GM18907 (cell line): Measurements from ENCODE around the gene TMEM79.

Source experiments
- ATAC-seq: cut with Tn5 transposase; IDR thresholded peaks from one replicate; pipeline ENCODE4 v1.9.1; 2021; ENCODE audit warnings: mild to moderate bottlenecking, moderate library complexity; ENCODE audit not compliant: unreplicated experiment

TMEM79 gene

GRCh38 chr1:156262461-156263287, 21.5 kb upstream of the TMEM79 start:
- no peak for ATAC-seq

DNA sequence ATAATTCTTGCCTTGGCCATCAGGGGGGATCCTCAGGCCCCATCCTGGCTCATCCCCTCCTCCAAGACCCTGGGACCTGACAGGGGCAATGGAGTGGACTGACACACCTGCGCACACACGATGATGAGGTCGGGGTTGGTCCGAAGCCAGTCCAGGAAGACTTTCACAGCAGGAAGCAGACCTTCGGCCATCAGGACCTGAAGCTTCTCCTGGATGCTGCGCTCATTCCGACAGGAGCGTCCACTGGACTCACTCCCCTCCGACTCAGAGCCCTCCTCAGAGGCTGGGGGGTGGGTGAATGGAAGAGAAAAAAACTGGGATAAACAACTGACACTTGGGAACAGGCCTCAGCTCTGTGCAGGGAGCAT, 20.9 kb upstream of the TMEM79 start:
- no peak for ATAC-seq

DNA sequence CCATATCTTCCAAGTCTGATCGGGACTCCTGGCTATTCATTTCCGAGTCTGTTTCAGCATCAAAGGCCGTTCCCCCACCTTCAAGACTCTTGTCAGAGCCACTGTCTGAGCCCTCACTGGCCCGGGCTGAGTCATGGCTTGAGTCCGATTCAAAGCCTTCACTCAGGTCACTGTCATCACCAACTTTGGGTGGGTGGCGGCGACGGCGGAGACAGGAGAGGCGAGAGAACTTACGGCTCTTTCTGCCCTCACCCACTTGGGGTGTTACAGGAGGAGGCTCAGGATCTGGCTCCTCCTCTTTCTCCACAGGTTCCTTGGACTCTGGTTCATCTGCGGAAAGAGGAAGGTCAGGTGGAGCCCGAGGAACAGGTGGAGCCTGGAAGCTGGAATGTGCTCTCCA, 18.1 kb upstream of the TMEM79 start:
- ATAC-seq: no peak

DNA sequence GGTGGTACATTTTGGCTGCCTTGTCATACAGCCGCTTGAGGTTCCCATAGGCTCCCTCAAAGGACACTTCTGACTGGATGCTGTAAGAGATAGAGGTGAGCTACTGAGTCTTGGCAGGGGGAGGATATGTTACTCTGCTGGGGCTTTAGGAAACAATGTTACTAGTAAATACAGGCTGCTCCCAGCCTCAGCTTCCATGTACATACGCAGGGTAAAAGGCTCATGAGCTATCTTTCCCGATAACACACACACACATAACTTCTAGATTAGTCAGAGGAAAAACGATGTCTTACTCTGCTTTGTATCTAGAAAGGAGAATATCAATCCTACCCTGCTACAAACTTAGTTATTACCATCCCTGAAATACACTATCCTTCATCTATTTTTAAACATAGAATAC, 15.8 kb upstream of the TMEM79 start:
- ATAC-seq: no peak

DNA sequence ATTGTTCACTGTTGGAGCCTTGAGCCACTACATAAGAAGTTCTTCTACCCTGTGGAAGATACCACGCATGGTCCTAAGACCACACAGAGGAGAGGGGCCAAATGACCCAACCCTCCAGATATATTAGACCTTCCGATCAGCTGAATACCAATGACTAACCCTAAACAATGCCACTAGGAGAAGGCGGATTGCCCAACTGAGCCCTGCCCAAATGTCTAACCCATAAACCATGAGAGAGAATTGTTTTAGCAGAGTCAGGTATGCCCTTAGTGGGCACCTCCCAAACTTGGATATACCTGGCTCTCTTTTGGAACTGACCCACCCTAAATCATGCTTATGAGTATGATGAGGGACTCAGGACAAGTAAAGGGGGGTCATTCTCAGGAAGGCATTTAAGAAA, 13.8 kb upstream of the TMEM79 start:
- no peak for ATAC-seq

- ATAC-seq: no peak
Observed at GRCh38 chr1:156276532-156276931, 7.6 kb upstream of the TMEM79 start.

DNA sequence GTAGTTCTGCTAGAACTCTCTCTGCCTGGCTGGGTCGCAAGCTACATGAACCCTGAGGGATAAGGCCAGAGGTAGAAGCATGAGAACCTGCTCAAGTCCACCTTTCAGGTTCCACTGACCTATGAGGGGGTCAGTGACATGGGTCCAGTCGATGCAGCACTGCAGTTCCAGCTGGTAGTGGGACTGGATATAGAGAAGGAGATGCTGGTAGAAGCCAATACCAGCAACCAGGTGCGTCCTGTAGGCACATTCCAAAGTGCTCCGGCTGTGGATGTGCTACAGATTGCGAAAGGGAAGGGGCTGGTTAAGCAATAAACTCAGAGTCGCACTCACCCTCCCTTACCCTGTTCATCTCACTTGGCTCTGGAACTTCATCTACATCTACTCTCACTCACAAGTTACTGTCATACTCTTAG, 7.2 kb upstream of the TMEM79 start:
- ATAC-seq: no peak

- ATAC-seq: no peak
Observed at GRCh38 chr1:156279837-156280236, 4.3 kb upstream of the TMEM79 start.

GRCh38 chr1:156281281-156281680, 2.8 kb upstream of the TMEM79 start:
- peak; percentile 42 for ATAC-seq

- ATAC-seq: peak; percentile 10
Observed at GRCh38 chr1:156281693-156282478, 2.2 kb upstream of the TMEM79 start.

DNA sequence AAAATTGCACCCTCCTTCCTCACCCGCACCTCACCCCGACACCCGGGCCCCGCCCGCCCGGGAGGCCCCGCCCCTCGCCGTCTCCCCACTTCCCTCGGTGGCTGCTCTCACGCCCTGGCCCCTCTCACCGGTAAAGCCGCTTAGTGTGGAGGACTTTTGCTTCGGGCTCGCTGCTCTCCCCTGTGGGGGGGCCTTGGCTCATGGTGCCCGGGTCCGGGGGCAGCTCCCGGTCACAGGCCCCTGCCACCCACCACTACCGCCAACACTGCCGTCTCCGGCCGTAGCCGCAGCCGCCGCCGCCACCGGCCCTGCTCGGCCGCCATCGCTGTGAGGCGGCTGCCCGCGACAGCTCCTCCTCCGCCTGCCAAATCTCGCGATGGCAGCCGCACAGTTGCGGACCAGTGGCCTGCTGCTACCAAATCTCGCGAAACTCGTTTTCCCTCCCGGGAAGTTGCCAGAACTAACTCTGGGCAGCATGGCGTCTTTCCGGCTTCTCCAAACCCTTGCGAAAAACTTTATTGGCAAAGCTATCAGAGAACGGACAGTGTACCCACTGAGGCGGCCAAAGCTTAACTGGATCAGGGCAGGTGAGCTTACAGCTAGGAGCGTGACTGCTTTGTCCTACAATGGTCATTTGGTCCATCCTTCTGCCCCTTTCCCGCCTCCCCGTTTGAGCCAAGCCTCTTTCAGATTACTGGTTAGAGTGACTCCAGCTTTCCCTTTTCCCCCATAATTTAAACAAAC, 1.5 kb upstream of the TMEM79 start, which contains the start of gene SMG5:
TSS of gene SMG5 (minus strand) at position 347 of the 744 bp plus-strand sequence. CDS start at position 202, 145 bp downstream.
- ATAC-seq: peak; percentile 84

GRCh38 chr1:156283521-156283920, 604 bp upstream of the TMEM79 start:
- no peak for ATAC-seq

- ATAC-seq: no peak
Observed at GRCh38 chr1:156284757-156285156, 632 bp downstream of the TMEM79 start.

DNA sequence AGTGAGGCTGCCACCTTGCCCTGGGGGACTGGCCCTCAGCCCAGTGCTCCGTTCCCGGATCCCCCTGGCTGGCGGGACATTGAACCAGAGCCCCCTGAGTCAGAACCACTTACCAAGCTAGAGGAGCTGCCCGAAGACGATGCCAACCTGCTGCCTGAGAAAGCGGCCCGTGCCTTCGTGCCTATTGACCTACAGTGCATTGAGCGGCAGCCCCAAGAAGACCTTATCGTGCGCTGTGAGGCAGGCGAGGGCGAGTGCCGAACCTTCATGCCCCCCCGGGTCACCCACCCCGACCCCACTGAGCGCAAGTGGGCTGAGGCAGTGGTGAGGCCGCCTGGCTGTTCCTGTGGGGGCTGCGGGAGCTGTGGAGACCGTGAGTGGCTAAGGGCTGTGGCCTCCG, 1.3 kb downstream of the TMEM79 start:
- ATAC-seq: no peak

DNA sequence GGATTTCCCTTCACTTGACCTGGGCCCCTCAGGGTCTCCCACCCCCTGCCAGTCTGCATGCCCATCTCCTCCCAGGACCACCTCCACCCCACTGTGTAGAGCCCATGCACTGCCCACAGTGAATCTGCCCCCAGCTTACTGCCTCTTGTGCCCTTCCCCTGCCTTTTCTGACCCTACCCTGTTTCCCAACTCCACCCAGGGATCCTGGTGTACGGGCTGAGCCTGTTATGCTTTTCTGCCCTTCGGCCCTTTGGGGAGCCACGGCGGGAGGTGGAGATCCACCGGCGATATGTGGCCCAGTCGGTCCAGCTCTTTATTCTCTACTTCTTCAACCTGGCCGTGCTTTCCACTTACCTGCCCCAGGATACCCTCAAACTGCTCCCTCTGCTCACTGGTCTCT, 1.9 kb downstream of the TMEM79 start:
- ATAC-seq: no peak

GRCh38 chr1:156289857-156290256, 5.7 kb downstream of the TMEM79 start:
- ATAC-seq: no peak

DNA sequence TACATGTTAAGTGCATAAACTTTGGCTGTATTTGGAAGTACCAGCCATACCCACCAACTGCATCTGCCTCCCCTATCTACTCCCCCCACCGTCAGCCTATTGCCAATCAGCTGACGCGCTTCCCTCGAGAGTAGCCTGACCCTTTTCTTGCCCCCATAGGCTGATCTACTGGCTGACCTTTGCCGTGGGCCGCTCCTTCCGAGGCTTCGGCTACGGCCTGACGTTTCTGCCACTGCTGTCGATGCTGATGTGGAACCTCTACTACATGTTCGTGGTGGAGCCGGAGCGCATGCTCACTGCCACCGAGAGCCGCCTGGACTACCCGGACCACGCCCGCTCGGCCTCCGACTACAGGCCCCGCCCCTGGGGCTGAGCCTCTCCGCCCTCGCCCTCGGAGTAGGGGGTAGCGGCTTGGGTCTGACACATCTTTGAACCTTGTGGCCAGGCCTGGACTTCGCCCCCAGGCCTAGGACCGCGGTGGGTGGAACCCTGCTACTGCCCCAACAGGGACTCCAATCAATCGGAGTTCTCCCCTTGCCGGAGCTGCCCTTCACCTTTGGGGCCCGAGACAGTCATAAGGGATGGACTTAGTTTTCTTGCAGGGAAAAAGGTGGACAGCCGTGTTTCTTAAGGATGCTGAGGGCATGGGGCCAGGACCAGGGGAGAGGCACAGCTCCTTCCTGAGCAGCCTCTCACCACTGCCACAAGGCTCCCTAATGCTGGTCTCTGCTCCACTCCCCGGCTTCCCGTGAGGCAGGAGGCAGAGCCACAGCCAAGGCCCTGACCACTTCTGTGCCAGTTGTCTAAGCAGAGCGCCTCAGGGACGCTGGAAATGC, 7.3 kb downstream of the TMEM79 start:
- ATAC-seq: no peak

DNA sequence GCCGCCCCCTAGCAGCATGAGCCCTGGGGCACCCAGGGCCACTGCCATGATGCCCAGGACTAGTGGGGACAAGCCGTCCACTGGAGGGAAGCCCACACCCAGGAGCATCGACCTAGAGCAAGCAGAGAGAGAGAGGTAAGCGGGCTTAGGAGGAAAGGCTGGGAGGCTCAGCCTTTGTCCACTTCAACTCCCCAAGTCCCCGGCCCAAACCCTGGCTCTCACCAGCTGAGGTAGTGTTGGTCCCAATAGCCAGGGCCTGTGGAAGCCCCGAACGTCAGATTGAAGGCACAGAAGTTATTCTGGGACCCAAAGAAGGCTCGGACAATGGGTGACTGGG, 8.9 kb downstream of the TMEM79 start:
- no peak for ATAC-seq

GRCh38 chr1:156293895-156294294, 9.8 kb downstream of the TMEM79 start:
- ATAC-seq: no peak

DNA sequence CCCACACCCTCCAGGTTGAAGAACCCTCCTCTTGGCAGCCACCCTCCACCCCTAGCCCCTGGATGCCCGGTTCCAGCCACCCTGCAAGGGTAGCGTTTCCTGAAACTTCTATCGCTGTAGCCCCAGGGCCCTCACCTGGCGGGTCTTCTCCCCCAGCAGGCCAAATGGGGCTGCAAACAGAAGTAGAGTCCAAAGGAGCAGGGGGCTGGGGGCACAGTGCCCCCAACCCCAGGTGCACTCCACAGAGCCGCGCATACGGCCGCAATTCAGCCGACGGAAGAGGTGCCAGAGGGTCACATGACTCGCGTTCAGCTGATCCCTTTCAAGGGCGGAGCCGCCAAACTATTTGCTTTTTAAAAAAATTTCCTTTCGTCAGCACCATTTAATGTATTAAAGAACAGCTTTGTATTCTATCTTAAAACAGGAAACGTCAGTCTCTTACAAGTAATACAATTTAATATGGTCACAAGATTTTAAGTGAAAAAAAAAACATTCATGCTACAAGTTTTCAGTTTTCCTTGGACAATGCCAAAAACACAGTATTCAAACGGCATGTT, 11.3 kb downstream of the TMEM79 start, which contains the start of gene GLMP:
TSS of gene GLMP (minus strand) at position 289 of the 557 bp plus-strand sequence. CDS start at position 255, 34 bp downstream.
- no peak for ATAC-seq
